Activated B cell treated with CpG ODN at 0.5 μM for 24 hours (primary cell): ENCODE data around the gene SAMD14. TPM values are rescaled to one million over a fixed set of nuclear protein-coding genes. Genes with fewer than 3 reads are reported as not detected.

ENCODE experiments used
- ATAC-seq: fragments of 200-7000 bp; cut with Tn5 transposase; one replicate; pipeline ENCODE4 v1.10.0; 2021; ENCODE audit warnings: low read depth, mild to moderate bottlenecking, moderate library complexity
- CTCF ChIA-PET: fragments of 350-600 bp; sonication (Branson Sonifier 250); formaldehyde crosslinking; loops from one replicate; lab custom pipeline; 2021; ENCODE audit warnings: antibody characterized with exemption; lab: Charles Lee
- POLR2A ChIA-PET: fragments of 350-600 bp; sonication (Branson Sonifier 250); formaldehyde crosslinking; loops from one replicate; lab custom pipeline; 2021; ENCODE audit warnings: antibody characterized with exemption; lab: Charles Lee
- DNase-seq: peaks from one replicate; pipeline ENCODE4 v3.0.0; 2022
- H3K27ac Mint-ChIP-seq: one replicate; pipeline ENCODE4 v1.8.0; 2020; ENCODE audit warnings: mixed read lengths
- H3K27me3 Mint-ChIP-seq: one replicate; pipeline ENCODE4 v1.8.0; 2021; ENCODE audit warnings: mixed read lengths
- H3K36me3 Mint-ChIP-seq: one replicate; pipeline ENCODE4 v1.8.0; 2021; ENCODE audit warnings: low read depth, mixed read lengths
- H3K4me1 Mint-ChIP-seq: one replicate; pipeline ENCODE4 v1.8.0; 2021; ENCODE audit warnings: mixed read lengths
- H3K4me3 Mint-ChIP-seq: one replicate; pipeline ENCODE4 v1.8.0; 2020; ENCODE audit warnings: mild to moderate bottlenecking, mixed read lengths
- H3K9me3 Mint-ChIP-seq: one replicate; pipeline ENCODE4 v1.8.0; 2020; ENCODE audit warnings: mixed read lengths
- intact Hi-C: fragments of 100-400 bp; cut with micrococcal nuclease; formaldehyde crosslinking; loops from one replicate; pipeline ENCODE4 v1.15.1; 2024
- total RNA-seq: library from RNA; stranded (reverse); gene quantifications from 2 replicates; pipeline ENCODE4 v1.2.3, GENCODE V29; 2022
- TF ChIP-seq, protein P1 (sequence below): fragments of 200-600 bp; IDR thresholded peaks from one replicate; pipeline ENCODE4 v1.8.0; 2022; ENCODE audit warnings: antibody characterized with exemption, mild to moderate bottlenecking

SAMD14 gene
- total RNA-seq, 1 donor from 2014 or later = 4.7 TPM

DNA sequence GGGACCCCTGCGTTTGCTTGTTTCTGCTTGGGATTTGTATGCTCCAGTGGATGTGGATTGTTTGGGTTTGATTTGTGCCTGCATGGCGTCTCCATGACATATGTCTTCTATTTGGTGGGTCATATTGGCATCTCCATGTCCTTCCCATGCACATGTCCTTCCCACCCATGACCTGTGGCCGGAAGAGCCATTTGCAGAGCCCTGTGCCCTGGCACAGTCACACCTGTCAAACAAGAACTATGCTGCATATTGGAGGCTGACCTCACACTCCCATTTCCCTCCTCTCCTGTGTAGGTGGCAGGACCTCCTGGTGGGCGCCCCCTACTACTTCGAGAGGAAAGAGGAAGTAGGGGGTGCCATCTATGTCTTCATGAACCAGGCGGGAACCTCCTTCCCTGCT lies 58.3 kb downstream of the SAMD14 start:
- CTCF ChIA-PET = no interaction called here
- DNase-seq = no peak
- no peak for ATAC-seq
- TF ChIP-seq, protein P1, sequence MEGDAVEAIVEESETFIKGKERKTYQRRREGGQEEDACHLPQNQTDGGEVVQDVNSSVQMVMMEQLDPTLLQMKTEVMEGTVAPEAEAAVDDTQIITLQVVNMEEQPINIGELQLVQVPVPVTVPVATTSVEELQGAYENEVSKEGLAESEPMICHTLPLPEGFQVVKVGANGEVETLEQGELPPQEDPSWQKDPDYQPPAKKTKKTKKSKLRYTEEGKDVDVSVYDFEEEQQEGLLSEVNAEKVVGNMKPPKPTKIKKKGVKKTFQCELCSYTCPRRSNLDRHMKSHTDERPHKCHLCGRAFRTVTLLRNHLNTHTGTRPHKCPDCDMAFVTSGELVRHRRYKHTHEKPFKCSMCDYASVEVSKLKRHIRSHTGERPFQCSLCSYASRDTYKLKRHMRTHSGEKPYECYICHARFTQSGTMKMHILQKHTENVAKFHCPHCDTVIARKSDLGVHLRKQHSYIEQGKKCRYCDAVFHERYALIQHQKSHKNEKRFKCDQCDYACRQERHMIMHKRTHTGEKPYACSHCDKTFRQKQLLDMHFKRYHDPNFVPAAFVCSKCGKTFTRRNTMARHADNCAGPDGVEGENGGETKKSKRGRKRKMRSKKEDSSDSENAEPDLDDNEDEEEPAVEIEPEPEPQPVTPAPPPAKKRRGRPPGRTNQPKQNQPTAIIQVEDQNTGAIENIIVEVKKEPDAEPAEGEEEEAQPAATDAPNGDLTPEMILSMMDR = no peak
- POLR2A ChIA-PET = no interaction called here
- Mint-ChIP-seq H3K4me3 (no peak overlapping the region), H3K4me1 (no peaks in the 10 kb centered on the region), H3K27me3 (no peaks in the 10 kb centered on the region), H3K36me3 (peaks cover 13% of the 10 kb centered on the region), H3K9me3 (no peaks in the 10 kb centered on the region), H3K27ac (no peak overlapping the region)
- intact Hi-C loops = no loop called here

DNA sequence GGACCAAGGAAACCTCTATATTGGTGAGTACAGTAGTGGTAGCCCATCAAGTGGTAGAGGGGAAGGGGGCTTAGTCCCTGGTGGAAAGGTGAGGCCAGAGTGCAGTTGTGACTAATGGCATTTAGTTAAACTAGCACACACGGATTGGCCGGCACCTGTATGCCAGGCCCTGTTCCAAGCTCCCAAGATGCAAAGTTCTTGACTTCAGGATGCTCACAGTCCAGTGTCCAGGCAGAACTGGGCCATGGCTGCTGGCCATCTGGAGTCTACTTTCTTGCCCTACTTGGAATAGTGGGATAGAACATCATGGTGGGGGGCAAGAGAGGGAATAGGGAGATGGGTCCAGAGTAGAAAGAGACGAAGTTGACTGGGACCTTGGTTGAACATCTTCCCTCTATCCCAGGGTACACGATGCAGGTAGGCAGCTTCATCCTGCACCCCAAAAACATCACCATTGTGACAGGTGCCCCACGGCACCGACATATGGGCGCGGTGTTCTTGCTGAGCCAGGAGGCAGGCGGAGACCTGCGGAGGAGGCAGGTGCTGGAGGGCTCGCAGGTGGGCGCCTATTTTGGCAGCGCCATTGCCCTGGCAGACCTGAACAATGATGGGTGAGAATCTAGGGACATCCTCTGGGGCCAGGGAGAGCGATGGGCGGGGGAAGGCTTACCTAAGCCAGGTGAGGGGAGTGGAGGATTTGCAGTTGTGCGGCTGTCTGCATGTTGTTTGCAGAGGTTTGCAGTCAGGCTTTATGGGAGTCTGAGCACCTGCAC lies 58.9 kb downstream of the SAMD14 start:
- CTCF ChIA-PET = no interaction called here
- ATAC-seq = no peak

DNA sequence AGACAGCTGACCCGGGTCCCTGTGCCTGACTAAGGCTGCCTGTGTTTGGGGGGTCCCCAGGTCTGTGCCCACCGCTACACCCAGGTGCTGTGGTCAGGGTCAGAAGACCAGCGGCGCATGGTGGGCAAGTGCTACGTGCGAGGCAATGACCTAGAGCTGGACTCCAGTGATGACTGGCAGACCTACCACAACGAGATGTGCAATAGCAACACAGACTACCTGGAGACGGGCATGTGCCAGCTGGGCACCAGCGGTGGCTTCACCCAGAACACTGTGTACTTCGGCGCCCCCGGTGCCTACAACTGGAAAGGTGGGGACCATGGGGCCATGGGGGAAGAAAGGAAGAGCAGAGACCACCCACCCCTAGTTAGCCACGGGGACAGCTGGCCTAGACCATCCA lies 62.0 kb downstream of the SAMD14 start:
- POLR2A ChIA-PET = no interaction called here
- CTCF ChIA-PET = interaction anchor here (1.2 to 1.7 kb wide), 2 partner anchors 20 to 26 kb away, joined by 4 read pairs; no protein-coding TSS in a partner anchor
- no peak for ATAC-seq
- Mint-ChIP-seq H3K4me3 (no peak overlapping the region), H3K4me1 (no peaks in the 10 kb centered on the region), H3K27me3 (peaks cover 3% of the 10 kb centered on the region), H3K9me3 (no peaks in the 10 kb centered on the region), H3K36me3 (peaks cover 11% of the 10 kb centered on the region), H3K27ac (no peak overlapping the region)
- no peak for DNase-seq
- TF ChIP-seq, protein P1 = no peak
- intact Hi-C loops = no loop called here

More for the DNA sequence above, 58.9 kb downstream of the SAMD14 start:
- DNase-seq = no peak
- intact Hi-C loops = no loop called here
- TF ChIP-seq, protein P1 = no peak
- Mint-ChIP-seq H3K27me3 (no peaks in the 10 kb centered on the region), H3K36me3 (peaks cover 13% of the 10 kb centered on the region), H3K4me3 (no peak overlapping the region), H3K4me1 (no peaks in the 10 kb centered on the region), H3K27ac (no peak overlapping the region), H3K9me3 (no peaks in the 10 kb centered on the region)
- POLR2A ChIA-PET = interaction anchor here (0.7 kb wide), 1 partner anchor 39 kb away, joined by 7 read pairs; no protein-coding TSS in a partner anchor

DNA sequence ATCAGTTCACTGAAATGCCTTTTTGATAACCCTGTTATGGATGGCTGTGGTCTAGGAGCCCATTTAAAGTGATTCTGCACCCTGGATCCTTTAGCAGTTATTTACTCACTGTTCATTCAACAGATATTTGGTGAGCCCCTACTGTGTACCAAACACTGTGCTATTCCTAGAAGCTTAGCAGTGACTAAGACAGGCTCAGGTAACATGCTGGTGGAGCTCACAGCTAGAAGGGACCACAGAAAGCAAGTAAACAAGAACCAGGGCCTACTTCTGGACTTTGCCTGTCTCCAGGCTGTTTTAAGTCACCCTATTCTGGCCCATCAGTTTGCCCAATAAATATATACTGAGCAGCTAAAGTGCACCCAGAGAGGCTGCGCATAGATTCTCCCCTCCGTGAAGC lies 63.0 kb downstream of the SAMD14 start:
- Mint-ChIP-seq H3K36me3 (peaks cover 9% of the 10 kb centered on the region), H3K27ac (no peak overlapping the region), H3K4me3 (no peak overlapping the region), H3K27me3 (peaks cover 3% of the 10 kb centered on the region), H3K9me3 (no peaks in the 10 kb centered on the region), H3K4me1 (no peaks in the 10 kb centered on the region)
- intact Hi-C loops = no loop called here
- TF ChIP-seq, protein P1 = no peak
- ATAC-seq (no peak), DNase-seq (no peak)
- CTCF ChIA-PET = interaction anchor here (0.7 to 1.7 kb wide), 3 partner anchors 21 to 103 kb away, joined by 4 read pairs; no protein-coding TSS in a partner anchor
- POLR2A ChIA-PET = no interaction called here

DNA sequence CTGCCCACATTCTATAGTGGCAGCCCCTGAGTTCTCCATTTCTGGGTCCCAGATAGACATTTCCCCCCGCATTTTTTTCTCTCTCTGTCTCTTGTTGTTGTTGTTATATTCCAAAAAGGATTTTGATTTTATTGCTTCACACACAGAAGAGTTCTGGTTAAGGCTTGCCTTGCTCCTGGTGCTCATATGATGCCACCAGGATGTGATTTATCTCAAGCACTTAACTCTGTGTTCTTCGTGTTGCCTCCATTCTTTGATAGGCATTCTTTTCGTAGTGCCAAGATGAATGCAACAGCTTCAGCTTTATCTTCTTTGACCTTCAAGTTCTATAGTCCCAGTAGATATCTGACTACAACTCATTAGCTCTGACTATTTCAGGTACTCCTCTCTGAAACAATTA lies 64.9 kb downstream of the SAMD14 start:
- DNase-seq (no peak), ATAC-seq (no peak)
- Mint-ChIP-seq H3K27me3 (peaks cover 3% of the 10 kb centered on the region), H3K9me3 (no peaks in the 10 kb centered on the region), H3K36me3 (peaks cover 3% of the 10 kb centered on the region), H3K27ac (no peak overlapping the region), H3K4me1 (no peaks in the 10 kb centered on the region), H3K4me3 (no peak overlapping the region)
- CTCF ChIA-PET = no interaction called here
- POLR2A ChIA-PET = no interaction called here
- intact Hi-C loops = no loop called here
- TF ChIP-seq, protein P1 = no peak
